ENCODE data around the gene AK5.

The AK5 gene, protein sequence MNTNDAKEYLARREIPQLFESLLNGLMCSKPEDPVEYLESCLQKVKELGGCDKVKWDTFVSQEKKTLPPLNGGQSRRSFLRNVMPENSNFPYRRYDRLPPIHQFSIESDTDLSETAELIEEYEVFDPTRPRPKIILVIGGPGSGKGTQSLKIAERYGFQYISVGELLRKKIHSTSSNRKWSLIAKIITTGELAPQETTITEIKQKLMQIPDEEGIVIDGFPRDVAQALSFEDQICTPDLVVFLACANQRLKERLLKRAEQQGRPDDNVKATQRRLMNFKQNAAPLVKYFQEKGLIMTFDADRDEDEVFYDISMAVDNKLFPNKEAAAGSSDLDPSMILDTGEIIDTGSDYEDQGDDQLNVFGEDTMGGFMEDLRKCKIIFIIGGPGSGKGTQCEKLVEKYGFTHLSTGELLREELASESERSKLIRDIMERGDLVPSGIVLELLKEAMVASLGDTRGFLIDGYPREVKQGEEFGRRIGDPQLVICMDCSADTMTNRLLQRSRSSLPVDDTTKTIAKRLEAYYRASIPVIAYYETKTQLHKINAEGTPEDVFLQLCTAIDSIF

DNA sequence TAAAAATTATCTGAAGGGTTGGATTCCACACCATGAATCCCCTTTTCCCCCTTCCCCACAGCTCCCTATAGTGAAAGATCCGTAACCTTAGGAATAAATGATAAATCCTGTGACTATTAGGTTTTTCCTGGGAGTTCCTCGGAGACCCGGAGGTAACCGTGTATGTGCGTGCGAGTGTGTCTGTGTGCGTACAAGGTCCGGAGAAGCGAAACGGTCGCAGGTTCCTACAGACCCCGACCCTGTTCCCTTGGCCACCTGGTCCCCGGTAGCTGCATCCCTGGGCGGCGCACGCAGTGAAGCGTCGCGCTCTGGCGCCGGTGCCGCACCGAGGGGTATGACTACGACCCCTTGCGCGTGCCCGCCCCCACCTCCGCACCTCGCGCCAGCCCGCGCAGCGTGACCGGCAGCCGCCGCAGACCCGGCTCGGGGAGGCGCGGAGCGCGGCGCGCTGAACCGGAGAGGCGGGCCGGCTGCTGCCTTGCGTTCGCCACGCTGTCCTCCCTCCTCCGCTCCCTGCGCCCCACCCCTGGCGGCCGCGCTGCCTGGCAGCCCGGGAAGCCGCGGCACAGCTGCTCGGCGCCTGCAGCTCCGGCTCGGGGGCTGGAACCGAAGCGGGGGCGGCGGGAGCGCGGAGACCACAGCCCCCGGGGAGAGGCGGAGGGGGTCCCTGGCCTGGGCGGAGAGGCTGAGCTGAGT lies at the start of gene AK5:
AK5 (plus strand) TSS at position 529 of the 696 bp plus-strand sequence. CDS start 295 bp downstream, outside the sequence.
- peak; percentile 93 for DNase-seq (ENCODE audit: low spot score)

DNA sequence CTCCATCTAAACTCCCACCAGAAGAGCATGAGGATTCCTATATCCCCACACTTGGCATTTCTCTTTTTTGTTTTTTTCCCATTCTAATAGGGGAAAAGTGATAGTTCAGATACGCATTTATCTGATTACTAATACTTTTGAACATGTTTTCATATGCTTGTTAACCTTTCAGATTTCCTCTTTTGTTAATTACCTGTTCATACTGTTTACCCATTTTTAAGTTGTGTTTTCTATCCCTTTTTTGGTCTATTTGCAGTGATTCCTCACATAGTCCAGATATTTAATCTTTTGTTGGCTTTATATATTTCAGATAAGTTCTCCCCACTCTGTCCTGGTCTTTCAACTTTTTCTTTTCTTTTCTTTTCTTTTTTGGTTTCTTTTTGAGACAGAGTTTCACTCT lies 49.0 kb upstream of the AK5 start:
- no peak for DNase-seq (ENCODE audit: low spot score)

DNA sequence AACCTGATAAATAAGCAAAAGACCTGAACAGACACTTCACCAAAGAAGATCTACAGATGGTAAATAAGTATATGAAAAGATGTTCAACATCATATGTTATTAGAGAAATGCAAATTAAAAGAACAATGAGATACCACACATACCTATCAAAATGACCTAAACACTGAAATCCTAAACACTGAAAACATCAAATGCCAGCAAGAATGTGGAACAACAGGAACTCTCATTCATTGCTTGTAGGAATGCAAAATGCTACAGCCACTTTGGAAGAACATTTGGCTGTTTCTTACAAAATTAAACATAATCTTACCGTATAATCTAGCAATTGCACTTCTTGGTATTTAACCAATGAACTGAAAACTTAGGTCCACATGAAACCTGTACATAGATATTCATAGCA lies 47.7 kb upstream of the AK5 start:
- no peak for DNase-seq (ENCODE audit: low spot score)

DNA sequence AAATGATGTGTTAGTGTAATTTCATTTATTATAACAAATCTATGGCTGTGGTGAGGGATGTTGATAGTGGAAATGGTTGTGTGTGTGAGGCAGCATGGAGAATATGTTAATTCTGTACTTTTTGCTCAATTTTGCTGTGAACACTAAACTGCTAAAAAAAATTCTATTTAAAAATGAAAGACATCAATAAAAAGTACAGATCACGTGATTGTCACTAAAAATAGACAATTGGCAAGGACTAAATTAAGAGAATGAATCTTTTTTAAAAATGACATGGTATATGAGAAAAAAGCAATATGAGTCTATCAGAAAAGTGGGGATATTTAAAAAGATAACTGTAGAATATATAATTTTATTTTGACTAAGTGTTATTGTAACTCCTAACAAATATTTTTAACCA lies 46.9 kb upstream of the AK5 start:
- DNase-seq (ENCODE audit: low spot score): no peak

GRCh38 chr1:77238462-77238861 lies 43.4 kb upstream of the AK5 start:
- peak; percentile 6 for DNase-seq (ENCODE audit: low spot score)

DNA sequence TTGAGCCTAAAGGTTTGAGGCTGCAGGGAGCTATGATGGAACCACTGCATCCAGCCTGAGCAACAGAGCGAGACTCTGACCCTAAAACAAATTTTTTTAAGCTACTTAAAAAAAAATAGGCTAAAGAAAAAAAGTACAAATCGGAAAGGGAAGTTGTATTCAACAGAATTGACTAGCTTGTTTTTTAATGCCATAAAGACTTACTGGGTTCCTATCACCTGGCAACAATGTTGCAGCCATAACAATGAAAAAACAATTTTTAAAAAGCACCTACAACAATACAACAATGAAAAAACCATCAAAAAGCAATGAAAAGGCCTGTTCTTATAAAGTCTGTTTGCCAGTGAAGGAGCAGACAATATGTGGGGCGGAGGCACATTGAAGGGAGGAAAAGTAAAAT lies 42.5 kb upstream of the AK5 start:
- DNase-seq (ENCODE audit: low spot score): no peak

- DNase-seq (ENCODE audit: low spot score): no peak
These were observed 36.0 kb upstream of the AK5 start for GRCh38 chr1:77245830-77246229.

GRCh38 chr1:77250126-77250525 lies 31.7 kb upstream of the AK5 start:
- DNase-seq (ENCODE audit: low spot score): no peak

- no peak for DNase-seq (ENCODE audit: low spot score)
These were observed 28.6 kb upstream of the AK5 start for GRCh38 chr1:77253211-77253610.

GRCh38 chr1:77263708-77264107 lies 18.1 kb upstream of the AK5 start:
- DNase-seq (ENCODE audit: low spot score): no peak

DNA sequence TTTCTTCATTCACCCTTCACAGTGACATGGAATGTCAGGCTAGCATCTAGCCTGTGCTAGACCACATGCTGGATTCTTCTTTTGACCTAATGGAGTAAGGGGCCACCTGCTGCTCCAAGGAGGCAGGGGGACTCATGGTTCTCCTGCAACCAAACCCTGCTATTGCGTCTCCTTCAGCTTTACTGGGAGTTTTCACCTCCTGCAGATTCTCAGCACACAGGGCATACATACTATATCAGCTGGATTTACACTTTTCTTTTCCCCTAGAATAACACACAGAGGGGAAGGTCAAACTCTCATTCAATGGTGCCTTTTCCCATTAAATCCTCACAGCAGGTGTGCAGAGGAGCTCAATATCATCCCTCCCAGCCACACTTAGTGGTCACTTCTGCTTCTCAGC lies 16.6 kb upstream of the AK5 start:
- DNase-seq (ENCODE audit: low spot score): no peak

DNA sequence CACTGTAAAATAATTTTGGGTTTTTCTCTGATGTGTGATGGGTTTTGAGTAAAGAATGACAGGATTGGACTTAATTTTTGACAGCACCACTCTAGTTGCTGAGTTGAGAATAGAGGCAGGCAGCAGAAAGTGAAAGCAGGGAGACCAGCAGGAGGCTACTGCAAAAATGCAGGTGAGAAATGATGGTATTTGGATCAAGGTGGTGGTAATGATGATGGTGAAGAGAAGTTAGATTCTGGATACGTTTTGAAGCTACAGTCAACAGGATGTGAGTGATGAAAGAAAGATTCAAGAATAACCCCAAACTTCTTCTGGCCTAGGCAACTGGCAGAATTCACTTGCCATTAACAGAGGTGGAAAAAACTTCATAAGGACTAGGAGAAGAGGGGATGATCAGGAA lies 14.8 kb upstream of the AK5 start:
- DNase-seq (ENCODE audit: low spot score): no peak

DNA sequence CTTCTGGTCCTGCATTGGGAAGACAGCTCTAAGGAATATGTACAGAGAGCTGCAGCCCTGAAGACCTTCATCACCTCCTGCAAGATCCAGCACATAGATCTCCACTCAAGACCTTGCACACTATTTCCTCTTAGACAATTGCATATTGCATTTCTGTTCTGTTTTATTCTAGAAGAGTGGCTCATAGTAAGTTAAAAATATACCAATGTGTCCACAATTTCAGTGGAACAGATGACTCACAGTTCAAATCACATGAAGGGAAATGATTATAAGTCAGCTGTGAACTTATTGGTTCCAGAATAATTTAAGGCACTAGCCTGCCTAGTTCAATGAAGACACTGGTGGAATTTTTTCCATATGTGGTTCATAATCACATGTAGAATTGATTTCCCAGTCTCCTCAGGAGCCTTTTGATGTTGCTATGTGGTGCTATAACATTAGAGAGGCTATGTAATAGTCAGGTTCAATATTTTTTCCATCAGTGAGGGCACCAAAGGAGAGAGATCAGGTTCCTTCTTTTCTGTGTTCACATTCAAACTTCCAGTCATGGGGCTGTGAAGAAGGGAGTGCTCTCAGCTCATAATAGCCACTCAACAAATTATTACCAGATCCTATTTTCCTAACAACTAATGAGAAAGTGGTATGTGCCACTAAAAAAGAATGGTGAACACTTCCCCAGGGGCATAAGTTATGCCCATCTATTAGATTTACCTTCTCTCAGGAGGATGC lies 9.8 kb upstream of the AK5 start:
- DNase-seq (ENCODE audit: low spot score): peak; percentile 44

- peak; percentile 24 for DNase-seq (ENCODE audit: low spot score)
These were observed 7.9 kb upstream of the AK5 start for GRCh38 chr1:77273891-77274290.

GRCh38 chr1:77275194-77275593 lies 6.6 kb upstream of the AK5 start:
- DNase-seq (ENCODE audit: low spot score): no peak

DNA sequence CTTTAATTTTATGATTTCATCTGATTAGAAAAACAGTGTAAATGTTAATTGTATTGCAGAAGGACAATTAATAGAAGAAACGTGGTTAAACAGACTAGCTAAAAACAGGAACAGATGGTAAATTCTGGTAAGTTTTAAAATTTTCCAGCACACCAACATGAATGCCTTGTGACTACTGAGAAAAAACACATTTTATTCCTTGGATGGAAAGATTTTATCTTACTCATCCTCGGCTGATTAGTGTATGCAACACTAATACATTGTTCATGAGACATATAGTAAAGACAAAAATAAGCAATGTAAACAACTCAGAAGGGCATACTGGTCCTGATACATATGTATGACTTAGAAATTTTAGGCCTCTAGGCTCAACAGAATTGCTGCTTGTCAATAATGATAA lies 4.9 kb upstream of the AK5 start:
- DNase-seq (ENCODE audit: low spot score): no peak

DNA sequence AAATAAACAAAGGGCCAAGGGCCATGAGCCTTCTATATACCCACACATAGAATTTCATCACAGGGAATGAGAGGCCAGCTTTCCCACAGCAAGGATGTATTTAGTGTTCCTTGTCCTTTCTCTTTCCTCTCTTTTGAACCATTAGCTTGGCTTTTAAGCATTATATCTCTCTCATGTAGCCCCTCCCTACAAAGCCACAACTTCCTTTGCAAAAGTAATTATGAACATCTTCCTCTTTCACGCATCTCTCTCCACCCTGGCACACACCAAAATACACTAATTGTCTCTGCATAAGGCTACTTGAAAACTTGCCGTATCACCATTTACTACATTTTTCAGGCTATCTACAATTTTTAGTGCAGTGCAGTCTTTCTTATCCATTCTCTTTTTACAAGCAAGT lies 1.9 kb upstream of the AK5 start:
- DNase-seq (ENCODE audit: low spot score): no peak

DNA sequence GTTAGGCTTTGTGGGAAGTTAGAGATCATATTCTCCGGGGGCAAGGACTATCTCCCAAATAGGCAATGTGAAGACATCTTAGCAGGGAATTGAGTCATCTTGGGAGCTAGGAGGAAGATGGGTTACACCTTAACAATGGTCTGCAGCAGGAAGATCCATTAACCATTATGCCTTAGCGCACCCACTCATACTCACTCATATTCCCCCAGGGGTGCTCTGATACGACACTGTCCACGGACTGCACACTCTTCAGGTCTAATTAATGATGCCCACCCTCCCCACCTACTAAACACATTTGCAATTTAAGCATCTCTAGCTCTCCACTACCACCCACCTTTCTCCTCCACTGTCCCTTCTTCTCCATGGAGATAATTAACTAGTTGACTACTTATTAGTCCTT lies 857 bp upstream of the AK5 start:
- DNase-seq (ENCODE audit: low spot score): no peak

- peak; percentile 77 for DNase-seq (ENCODE audit: low spot score)
These were observed 507 bp downstream of the AK5 start for GRCh38 chr1:77282187-77282865.

DNA sequence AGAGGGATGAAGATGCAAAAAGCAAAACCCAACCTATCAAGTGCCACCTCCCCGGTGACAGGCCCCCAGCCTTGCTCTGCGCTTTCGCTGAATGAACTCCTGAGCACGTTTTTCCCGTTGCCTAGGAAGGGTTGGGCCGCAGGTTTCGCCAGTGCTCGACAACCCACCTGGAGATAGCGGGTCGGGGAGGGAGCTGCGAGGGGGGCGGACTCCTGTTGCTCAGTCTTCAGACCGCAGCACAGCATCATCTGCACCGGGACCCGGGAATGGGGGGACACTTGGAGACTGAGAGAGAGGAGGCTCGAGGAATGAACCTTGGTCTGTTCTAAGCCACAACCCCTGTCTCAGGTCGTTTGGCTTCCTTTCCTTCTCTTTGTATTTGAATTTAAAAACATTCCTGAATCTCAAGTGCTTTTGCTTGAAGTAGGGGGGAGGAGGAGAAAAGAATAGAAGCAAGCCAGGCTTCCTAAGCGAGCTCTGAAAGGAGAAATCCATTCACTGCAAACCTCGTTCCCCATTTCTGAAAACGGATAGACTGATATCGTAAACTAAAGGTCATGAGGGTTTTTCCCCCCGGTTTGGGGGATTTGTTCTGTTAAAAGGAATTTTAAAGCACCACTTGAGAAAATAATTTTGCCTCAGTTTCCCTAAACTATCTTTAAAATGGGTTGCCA lies 1.2 kb downstream of the AK5 start:
- peak; percentile 44 for DNase-seq (ENCODE audit: low spot score)

DNA sequence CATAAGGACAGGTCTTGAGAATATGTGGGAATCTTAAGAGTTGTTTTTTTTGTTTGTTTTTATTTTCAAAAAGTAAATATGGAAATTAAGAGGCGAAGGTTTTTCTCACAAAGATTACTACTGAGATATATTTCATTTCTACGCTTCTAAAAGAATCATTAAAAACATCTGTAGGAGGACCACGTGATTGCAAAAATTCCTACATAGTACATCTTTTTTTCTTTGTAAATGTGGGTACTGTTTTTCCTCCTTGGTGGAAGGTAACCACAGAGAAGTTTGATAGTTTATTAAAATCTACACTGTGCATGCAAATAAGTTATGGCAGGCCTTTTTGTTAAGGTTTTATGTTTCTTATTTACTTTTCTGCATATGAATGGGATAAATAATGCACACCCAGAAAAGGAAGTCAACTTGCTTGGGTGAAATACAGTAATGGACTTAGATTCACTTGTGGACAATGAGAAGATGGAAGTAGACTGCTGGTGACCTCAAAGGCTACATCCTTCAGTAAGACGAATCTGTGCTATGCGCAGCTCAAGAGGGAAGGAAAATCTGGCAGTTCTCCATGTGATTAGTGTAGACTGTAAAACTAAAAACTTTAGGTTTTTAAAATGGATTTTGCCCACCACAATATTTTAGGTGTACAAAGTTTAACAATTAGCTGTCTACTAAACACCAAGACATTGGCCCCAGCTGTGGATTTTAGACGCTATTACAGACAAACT lies 2.0 kb downstream of the AK5 start:
- DNase-seq (ENCODE audit: low spot score): peak; percentile 25

All from GM03348 (cell line).